Muscle of arm (tissue), 12 donors: ENCODE measurements around the gene SPEF2. TPM values are rescaled to one million over a fixed set of nuclear protein-coding genes. Genes with fewer than 3 reads are reported as not detected.
"Not testable (repeated sequence)": the region's sequence is repeated elsewhere in the genome, so short reads cannot be mapped to it uniquely, and the experiment has no call there.

Experiments
- DNase-seq: peaks from one replicate; pipeline ENCODE4 v3.0.0-alpha.2; 2013
- polyA plus RNA-seq, 12 donors: library from polyadenylated mRNA; unstranded; fragments of 120-200 nt; gene quantifications; one replicate each; pipeline ENCODE4 v1.2.1, GENCODE V29; 2013; ENCODE audit not compliant: insufficient read length in 12 of 12

Gene SPEF2
- polyA plus RNA-seq, 12 donors, result 4.8 to 23.2 (median 11.1) TPM; not detected in 1

DNA sequence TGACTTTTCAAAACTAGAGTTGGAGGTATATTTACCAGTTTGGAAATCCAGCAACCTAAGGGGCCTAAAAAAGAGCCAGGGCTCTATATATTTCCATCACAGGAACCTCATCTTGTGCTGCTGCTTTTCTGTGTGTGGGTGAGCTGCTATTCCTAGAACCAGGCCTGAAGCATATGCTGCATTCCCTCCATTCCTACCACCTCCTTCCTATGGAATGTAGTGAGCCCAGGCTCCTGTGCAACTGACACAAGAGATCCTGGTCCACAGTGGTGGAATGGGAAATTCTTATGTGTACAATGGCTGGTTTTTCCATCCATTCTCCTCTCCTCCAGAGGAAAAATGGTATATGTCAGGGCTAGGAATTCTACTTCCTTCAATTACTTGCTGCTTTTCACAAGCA is 39.1 kb downstream of the SPEF2 start:
- no peak for DNase-seq

- no peak for DNase-seq
Observed at GRCh38 chr5:35657877-35658276, 40.2 kb downstream of the SPEF2 start.

DNA sequence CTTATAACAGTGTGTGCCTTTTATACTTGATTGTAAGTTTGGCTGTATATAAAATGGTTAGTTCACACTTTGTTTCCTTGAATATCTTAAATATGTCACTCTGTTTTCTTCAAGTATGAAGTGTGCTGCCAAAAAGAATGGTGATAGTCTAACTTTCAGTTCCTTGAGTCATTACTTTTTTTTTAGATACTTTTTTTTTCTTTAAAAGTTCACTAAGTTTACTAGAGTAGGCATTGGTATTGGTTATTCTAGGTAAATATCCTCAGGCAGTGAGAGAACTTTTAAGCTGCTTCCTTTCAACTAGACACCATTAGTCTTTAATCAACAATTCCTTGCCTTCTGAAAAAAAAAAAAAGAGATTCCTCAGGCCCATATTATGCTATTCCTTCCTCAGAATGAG is 41.9 kb downstream of the SPEF2 start:
- no peak for DNase-seq

DNA sequence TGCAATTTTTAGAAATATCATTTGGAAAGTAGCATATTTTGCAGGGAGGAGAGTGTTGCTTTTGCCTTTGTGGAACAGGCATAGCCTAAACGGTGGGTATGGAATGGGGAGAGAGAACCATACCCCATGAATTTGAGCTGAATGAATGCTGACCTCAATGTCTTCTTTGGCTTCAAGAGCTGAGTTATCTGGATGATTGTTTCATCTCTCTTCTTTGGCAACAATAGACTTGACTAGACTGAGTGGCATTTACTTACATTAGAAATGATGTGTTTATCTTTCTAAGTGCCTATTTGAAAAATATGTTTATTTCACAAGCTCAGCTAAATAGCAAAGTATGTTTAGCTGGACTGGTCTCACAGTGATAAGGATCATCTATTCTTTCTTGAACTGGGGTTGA is 42.8 kb downstream of the SPEF2 start:
- no peak for DNase-seq

DNA sequence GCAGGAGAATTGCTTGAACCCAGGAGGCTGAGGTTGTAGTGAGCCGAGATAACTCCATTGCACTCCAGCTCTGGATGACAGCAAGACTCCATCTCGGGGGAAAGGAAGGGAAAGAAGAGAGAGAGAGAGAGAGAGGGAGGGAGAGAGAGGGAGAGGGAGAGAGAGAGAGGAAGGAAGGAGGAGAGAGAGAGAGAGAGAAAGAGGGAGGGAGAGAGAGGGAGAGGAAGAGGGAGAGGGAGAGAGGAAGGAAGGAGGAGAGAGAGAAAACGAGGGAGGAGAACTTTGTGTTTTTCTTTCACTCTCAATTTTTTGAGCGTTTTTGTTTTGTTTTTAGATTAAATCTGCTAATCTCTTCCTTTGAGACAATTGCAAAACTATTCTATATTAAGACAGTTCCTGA is 46.9 kb downstream of the SPEF2 start:
- DNase-seq, result no peak

DNA sequence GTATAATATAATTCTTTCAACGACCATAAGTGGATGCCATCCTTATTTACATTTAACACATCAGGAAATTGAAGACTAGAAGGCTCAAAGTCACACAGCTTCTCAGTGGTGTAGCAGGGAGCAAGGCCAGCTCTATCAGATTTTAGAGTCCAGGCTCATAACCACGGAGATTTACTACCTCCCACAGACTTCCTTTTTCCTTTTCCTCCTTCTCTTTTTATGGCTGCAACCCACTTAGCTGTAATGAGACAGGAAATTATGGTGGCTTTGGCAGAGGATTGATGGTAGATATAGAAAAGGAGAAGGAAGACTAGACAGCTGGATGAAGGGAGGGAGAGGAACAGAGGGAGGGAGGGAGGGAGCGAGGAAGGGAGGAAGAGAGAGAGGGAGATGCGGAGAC is 47.4 kb downstream of the SPEF2 start:
- DNase-seq, result no peak

DNA sequence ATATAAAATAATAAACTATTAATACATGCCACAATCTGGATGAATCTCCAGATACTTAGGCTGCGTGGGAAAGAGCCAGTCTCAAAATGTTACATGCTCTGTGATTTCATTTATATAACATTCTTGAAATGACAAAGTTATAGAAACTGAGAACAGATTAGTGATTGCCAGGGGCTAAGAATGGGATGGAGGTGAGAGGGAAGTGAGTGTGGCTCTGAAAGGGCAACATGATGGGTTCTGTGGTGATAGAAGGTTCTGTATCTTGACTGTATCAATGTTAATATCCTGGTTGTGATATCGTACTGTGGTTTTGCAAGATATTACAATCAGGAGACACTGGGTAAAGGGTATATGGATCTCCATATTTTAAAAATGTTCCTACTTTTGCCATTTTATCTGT is 50.7 kb downstream of the SPEF2 start:
- DNase-seq, result no peak

DNA sequence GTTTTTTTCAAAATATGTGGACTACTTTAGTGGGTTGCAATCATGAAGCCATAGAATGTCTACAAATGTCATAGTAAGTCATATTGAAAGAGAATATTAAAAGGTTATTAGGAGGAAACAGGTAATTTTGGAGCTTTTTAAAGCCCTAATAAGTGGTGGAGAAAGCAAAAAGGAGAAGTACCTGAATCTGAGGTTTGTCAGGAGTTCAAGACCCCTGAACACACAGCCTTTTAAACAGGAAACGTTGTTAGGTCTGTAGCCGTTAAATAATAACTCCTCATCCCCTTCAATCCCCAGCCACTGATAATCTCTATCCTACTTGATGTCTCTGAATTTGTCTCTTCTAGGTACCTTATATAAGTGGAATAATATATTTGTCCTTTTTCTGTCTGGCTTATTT is 51.1 kb downstream of the SPEF2 start:
- DNase-seq, result no peak

DNA sequence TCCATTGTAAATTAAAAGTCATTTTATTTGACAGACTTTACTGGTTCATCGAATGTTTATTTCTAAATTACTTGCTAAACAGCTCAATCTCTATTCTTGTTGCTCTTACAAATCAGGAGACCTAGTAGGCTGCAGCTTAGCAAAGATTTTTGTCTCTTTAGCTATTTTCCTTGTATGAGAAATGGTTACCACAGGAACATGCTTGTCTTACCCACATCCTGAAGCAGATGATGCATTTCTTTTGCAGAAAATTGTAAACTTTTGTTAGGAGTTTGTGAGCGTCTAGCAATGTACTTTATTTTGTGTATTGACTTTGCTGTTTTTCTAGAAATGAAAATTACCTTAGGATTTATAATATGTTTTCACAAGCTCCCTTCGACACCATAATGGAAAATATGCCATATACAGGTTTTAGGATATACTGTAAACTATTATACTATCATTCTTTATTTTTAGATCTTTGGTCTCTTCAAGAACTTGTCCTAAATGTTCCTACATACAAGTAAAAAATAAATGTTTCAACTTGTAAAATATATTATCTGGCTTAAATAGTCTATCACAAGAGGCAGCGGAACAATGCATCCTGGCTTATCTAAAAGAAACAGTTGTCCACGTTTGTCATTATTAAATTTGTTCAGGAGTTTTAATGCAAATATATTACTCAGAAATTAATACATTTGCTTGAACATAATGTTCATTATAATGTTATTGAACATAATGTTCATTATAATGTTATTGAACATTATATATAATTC is 54.1 kb downstream of the SPEF2 start:
- DNase-seq, result no peak

DNA sequence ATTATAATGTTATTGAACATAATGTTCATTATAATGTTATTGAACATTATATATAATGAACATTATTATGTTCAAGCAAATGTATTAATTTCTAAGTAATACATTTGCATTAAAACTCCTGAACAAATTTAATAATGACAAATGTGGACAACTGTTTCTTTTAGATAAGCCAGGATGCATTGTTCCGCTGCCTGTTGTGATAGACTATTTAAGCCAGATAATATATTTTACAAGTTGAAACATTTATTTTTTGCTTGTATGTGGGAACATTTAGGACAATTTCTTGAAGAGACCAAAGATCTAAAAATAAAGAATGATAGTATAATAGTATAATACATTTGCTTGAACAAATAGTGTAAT is 54.6 kb downstream of the SPEF2 start:
- not testable (repeated sequence) for DNase-seq

DNA sequence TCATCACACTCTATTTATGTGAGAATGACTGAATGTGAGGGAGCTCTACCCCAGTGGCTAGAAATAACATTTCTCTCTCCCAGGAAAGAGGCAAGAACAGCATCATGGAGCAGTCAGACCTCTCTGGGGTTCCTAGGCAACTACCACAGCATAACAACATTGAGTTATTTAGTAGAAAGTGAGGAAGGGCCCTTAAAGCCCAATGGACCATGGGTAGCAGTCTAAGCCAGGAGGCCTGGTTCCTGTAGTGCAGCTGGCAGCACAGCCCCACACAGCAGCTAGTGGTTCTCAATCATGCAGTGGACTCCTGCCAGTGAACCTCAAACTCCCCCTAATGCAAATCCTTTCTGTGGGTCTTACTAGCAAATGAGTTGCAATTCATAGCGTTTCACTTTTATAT is 55.3 kb downstream of the SPEF2 start:
- DNase-seq, result no peak

- no peak for DNase-seq
Observed at GRCh38 chr5:35674049-35674448, 56.4 kb downstream of the SPEF2 start.

DNA sequence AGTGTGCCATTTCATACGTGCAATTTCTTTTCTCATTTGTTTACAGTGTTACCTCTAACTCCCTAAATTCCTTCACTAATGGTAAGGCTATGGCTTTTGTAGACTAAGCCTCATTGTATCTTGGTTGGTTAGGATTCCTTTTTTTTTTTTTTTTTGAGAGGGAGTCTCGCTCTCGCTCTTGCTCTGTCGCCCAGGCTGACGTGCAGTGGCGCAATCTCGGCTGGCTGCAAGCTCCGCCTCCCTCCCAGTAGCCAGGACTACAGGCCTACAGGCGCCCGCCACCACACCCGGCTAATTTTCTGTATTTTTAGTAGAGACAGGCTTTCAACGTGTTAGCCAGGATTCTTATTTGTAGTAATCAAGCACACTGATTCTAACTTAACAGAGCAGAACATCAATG is 57.7 kb downstream of the SPEF2 start:
- DNase-seq, result no peak

DNA sequence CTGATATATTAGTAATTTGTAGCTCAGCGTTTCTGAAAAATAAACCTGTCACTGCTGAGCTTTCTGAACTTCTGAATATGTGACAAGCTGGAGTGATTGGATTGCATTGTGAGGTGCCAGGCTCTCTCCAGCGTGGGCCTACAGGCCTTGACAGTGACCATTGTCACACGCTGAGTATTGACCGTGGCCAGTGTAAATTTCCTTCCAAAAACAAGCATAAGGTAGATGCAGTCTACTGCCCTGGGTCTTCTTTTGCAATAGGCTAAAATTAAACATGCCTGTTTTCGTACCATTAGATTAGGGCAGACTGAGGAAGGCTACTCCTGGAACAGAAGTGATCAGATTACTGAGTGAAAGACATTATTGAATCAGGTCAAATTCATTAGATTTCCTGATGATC is 60.2 kb downstream of the SPEF2 start:
- DNase-seq, result no peak

DNA sequence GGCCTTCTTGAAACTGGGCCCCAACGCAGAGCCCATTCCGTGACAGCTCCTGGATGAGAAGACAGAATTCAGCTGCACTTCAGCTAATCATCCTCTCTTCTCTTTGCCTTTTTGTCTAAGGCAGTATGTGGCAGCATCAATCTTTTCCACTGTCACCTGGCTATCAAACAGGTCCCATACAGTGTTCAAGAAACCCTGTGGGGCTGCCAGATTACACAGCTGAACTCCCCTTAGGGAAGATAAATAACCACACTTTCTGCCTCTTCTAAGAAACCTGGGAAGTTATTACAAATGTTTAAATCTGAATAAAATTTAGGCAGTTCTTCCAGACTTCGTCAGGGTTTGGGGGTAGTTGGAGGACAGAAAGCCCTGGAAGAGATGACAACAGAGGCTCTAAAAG is 61.0 kb downstream of the SPEF2 start:
- DNase-seq, result no peak

DNA sequence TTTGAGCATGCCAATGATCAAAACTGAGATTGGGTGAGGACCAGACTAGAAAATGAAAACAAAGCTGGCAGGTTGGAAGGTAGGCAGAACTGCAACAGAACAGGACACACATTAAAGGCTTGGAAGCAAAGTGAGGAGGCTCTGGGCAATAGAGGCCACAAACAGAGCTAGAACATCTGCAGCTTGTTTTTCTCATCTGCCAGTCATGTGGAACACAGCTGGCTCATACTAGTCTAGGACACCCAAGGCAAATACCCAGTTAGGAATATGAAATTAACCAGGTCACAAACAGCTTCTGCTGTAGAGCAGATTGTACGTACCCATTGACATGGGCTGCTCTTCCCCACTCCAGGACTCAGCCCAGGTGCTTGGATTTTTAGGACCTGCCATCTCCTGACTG is 61.7 kb downstream of the SPEF2 start:
- no peak for DNase-seq

DNA sequence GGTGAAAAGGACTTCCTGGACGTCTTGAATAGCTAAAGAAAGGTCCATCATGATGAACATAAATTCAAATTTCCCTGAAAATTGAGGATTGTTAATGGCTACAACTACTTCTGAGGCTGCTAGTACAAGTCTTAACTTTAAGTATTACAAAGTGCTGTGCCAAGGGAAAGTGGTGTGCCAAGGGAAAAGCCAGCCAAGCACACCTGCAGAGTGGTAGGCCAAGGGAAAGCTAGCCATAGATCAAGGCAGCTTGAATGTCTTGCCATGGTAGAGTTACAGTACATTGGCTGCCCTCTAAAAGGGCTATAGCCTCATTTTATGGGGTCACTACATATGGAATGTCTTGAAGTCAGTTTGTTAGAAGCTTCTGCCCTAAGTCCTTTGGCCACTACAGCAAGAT is 64.2 kb downstream of the SPEF2 start:
- DNase-seq, result no peak

GRCh38 chr5:35683466-35683865 is 65.8 kb downstream of the SPEF2 start:
- no peak for DNase-seq

- DNase-seq, result no peak
Observed at GRCh38 chr5:35685161-35685560, 67.5 kb downstream of the SPEF2 start.

DNA sequence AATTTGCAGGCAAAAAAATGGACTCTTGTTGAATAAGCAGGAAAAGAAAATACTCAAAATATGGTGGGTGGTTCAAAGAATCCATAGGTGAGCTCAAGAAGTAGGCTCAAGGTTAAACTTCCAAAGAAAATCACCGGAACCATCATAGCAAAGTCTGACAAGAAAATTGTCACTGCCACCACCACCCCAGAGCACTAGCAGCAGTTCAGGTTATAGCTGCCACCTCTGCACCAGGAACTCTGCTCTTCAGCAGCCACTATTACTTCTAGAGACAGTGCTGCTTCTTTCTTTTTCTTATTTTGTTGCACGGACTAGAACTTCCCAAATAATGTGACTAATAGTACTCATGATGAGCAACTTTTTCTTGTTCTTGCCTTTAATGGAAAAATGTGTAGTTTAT is 70.3 kb downstream of the SPEF2 start:
- DNase-seq, result no peak

GRCh38 chr5:35694481-35694880 is 76.8 kb downstream of the SPEF2 start:
- no peak for DNase-seq

DNA sequence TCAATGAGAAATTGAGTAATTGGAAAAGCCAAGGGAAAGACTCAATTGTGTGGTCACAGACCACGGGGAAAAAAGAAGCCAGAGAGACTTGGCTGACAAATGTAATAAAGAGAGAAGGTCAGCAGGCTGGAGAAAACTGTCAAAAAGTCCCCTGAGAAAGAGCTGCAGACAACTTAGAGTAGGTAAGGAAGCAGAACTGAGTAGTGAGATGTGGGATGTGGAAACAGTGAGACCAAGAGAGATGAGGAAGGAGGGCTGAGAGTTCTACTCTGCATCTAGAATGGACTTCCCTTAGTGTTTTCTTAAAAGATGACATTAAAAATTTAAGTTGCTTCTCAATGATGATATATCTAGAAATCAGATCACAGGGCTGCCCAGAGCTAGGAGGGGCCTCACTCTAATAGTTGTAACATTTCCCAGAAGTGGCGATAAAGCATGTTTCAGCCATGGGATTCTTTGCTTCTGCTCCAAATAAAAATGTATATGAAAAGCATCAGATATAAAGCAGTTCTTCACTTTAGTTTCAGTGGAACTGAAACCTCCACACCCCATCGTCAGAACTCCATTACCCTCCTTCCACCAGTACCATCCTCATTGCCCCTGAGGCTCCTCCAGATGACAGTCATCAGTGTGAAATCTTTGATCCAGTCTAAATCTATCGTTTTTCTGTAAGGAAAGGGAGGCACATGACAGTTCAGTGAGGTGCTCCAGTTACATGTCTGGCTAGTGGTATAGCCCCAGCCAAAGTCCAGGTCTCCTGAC is 80.6 kb downstream of the SPEF2 start:
- DNase-seq, result no peak

DNA sequence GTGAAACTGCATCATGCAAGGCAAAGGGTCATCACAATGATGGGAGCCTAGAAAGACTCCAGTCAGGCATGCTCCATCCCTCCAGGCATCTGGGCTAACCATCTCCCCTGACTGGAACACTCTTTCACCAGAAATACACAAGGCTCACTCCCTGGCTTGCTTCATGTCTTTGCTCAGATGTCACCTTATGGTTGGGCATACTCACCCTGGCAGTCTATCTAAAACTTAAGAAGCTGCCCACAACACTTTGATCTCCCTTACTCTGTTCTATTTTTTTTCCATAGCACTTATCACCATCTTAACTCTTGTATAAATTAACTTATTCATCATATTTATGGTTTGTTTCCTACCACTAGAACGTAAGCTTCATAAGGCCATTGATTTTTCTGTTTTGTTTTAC is 90.0 kb downstream of the SPEF2 start:
- no peak for DNase-seq

- DNase-seq, result no peak
Observed at GRCh38 chr5:35709688-35710087, 92.0 kb downstream of the SPEF2 start.
